ENCODE data around the gene ITGBL1.

The ITGBL1 gene

GRCh38 chr13:101512650-101513049 lies 60.2 kb downstream of the ITGBL1 start:
- no peak overlapping the region for H3K4me3 ChIP-seq (ENCODE audit: low read depth, low read length)
- no peak for TF ChIP-seq CTCF (IDR thresholded peaks at IDR 0.05; ENCODE audit: low read depth, low read length)

- no peak for TF ChIP-seq CTCF (IDR thresholded peaks at IDR 0.05; ENCODE audit: low read depth, low read length)
- H3K4me3 ChIP-seq (ENCODE audit: low read depth, low read length) = no peak overlapping the region
Measured at GRCh38 chr13:101514100-101514499, 61.6 kb downstream of the ITGBL1 start.

GRCh38 chr13:101514695-101515275 lies 62.3 kb downstream of the ITGBL1 start:
- peak; percentile 47; the same call in 1 of the 2 replicates for TF ChIP-seq CTCF (IDR thresholded peaks at IDR 0.05; ENCODE audit: low read depth, low read length)
- no peak overlapping the region for H3K4me3 ChIP-seq (ENCODE audit: low read depth, low read length)

GRCh38 chr13:101515504-101515903 lies 63.0 kb downstream of the ITGBL1 start:
- TF ChIP-seq CTCF (IDR thresholded peaks at IDR 0.05; ENCODE audit: low read depth, low read length) = no peak

GRCh38 chr13:101516262-101516661 lies 63.8 kb downstream of the ITGBL1 start:
- no peak overlapping the region for H3K4me3 ChIP-seq (ENCODE audit: low read depth, low read length)
- no peak for TF ChIP-seq CTCF (IDR thresholded peaks at IDR 0.05; ENCODE audit: low read depth, low read length)

More at GRCh38 chr13:101515504-101515903, 63.0 kb downstream of the ITGBL1 start:
- H3K4me3 ChIP-seq (ENCODE audit: low read depth, low read length) = no peak overlapping the region

- H3K4me3 ChIP-seq (ENCODE audit: low read depth, low read length) = no peak overlapping the region
- TF ChIP-seq CTCF (IDR thresholded peaks at IDR 0.05; ENCODE audit: low read depth, low read length) = no peak
Measured at GRCh38 chr13:101520672-101521071, 68.2 kb downstream of the ITGBL1 start.

GRCh38 chr13:101521371-101521770 lies 68.9 kb downstream of the ITGBL1 start:
- no peak for TF ChIP-seq CTCF (IDR thresholded peaks at IDR 0.05; ENCODE audit: low read depth, low read length)
- no peak overlapping the region for H3K4me3 ChIP-seq (ENCODE audit: low read depth, low read length)
